Duodenal mucosa (tissue), 2 donors: ENCODE measurements around the gene GRAMD1B.

Experiments
- H3K27ac ChIP-seq: one replicate; pipeline ENCODE4 v1.7.0; 2013; ENCODE audit warnings: low read depth, low read length
- H3K27me3 ChIP-seq, 2 donors: one replicate each; pipeline ENCODE4 v1.7.0; 2013; ENCODE audit warnings: low read length in 2 of 2, control low read depth in 1 of 2; ENCODE audit not compliant: insufficient read depth in 2 of 2, control insufficient read depth in 1 of 2
- H3K36me3 ChIP-seq, 2 donors: one replicate each; pipeline ENCODE4 v1.7.0; 2013; ENCODE audit warnings: low read length in 2 of 2, control low read depth in 1 of 2; ENCODE audit not compliant: insufficient read depth in 2 of 2, control insufficient read depth in 1 of 2
- H3K4me1 ChIP-seq, 2 donors: one replicate each; pipeline ENCODE4 v1.7.0; 2013; ENCODE audit warnings: low read length in 2 of 2, control low read depth in 1 of 2; ENCODE audit not compliant: insufficient read depth in 2 of 2, control insufficient read depth in 1 of 2
- H3K4me3 ChIP-seq, 2 donors: one replicate each; pipeline ENCODE4 v1.7.0; 2013; ENCODE audit warnings: low read length in 2 of 2, low read depth in 1 of 2
- H3K9ac ChIP-seq, 2 donors: one replicate each; pipeline ENCODE4 v1.7.0; 2013; ENCODE audit warnings: low read length in 2 of 2, low read depth in 1 of 2
- H3K9me3 ChIP-seq, 2 donors: one replicate each; pipeline ENCODE4 v1.7.0; 2013; ENCODE audit warnings: low read length in 2 of 2, control low read depth in 1 of 2; ENCODE audit not compliant: control insufficient read depth in 1 of 2

The GRAMD1B gene

DNA sequence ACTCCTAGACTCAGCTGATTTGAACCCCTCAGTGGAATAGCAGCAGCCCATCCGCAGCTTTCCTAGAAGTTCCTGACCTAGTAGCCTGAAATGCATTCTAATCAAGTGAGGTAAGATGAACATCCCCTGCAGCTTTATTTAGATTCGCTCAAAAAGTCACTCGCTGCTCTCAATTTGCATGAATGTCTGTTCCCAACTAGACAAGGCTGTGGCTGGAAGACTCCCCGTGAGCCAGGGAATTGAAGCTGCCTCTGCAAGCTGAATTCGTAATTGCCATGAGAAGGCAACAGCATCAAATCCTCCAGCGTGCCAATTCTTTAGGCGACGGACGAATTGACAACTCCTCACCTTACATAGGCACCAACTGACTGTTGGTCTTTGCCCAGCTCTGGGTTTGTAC is 241.5 kb downstream of the GRAMD1B start:
- Histone ChIP-seq H3K36me3 (no peaks in the 10 kb centered on the region), H3K27ac (no peak overlapping the region), H3K9ac (no peak overlapping the region), H3K4me1 (no peaks in the 10 kb centered on the region), H3K4me3 (no peak overlapping the region), H3K9me3 (no peaks in the 10 kb centered on the region), H3K27me3 (peaks cover 4 to 6% of the 10 kb centered on the region in 2 donors)

DNA sequence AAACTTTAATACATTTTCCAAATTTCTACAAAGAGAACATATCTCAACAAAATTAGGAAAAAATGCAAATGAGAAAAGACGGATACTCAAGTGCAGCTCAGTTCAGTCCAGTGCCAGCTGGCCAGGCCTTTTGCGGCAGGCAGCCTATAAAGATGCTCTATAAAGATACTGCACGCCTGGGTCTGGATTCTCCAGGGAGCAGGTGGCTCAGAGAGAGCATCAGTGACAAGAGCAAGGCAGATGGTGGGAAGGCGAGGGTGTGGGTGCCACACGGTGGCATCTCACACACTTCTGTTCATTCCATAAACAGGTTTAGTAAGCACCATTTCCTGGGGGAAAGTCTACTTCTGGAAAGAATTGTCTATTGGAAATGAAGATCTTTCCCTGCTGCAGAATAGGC is 242.5 kb downstream of the GRAMD1B start:
- peaks cover 4 to 6% of the 10 kb centered on the region in 2 donors for H3K27me3 ChIP-seq
- H3K4me1 ChIP-seq: no peaks in the 10 kb centered on the region
- H3K9me3 ChIP-seq: no peaks in the 10 kb centered on the region
- H3K9ac ChIP-seq: no peak overlapping the region
- H3K4me3 ChIP-seq: no peak overlapping the region
- H3K36me3 ChIP-seq: no peaks in the 10 kb centered on the region
- no peak overlapping the region for H3K27ac ChIP-seq

DNA sequence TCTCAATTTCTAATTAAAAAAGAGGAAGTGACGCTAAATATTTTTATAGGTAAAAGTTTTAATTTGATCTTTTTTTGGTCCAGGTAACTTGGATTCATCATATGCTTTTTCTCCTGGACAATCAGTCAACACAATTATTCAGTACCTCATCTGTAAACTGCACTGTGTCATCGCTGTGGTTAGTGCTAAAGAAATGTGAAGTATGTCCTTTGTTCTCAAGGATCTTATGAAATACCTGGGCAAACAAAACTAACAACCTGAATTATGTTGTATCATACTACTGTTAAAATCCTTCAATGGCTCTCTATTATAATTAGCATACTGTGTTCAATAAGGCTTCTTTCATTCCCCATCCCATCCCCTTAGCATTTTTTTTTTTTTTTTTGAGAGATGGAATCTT is 244.2 kb downstream of the GRAMD1B start:
- Histone ChIP-seq H3K4me1 (no peaks in the 10 kb centered on the region), H3K4me3 (no peak overlapping the region), H3K9ac (no peak overlapping the region), H3K27me3 (peaks cover 4 to 6% of the 10 kb centered on the region in 2 donors), H3K36me3 (no peaks in the 10 kb centered on the region), H3K9me3 (no peaks in the 10 kb centered on the region), H3K27ac (no peak overlapping the region)
